HCT116 (cell line): Measurements from ENCODE around the gene MED13L. TPM values are rescaled to one million over a fixed set of nuclear protein-coding genes. Genes with fewer than 3 reads are reported as not detected.

Experiments used
- ATAC-seq: fragments of 200-7000 bp; cut with Tn5 transposase; 2 replicates; pipeline ENCODE4 v1.9.1; 2020; ENCODE audit warnings: mild to moderate bottlenecking, moderate library complexity
- BruUV-seq: library from RNA; stranded (reverse); fragments of 400-500 nt; replicated peaks from 2 replicates; lab custom pipeline; 2021; lab: Mats Ljungman, UMichigan
- CTCF ChIA-PET: fragments of 300-600 bp; sonication (Branson Sonifier 250); formaldehyde crosslinking; loops from one replicate; lab custom pipeline; 2021; ENCODE audit warnings: antibody characterized with exemption; lab: Charles Lee
- POLR2A ChIA-PET: fragments of 300-600, 350-600 bp; sonication (Branson Sonifier 250); formaldehyde crosslinking; loops from one replicate; lab custom pipeline; 2021; ENCODE audit warnings: antibody characterized with exemption; lab: Charles Lee
- RAD21 ChIA-PET, 2 experiments: fragments of 300-600 bp; sonication (Branson Sonifier 250); formaldehyde crosslinking; loops; one replicate each; lab custom pipeline; 2023; ENCODE audit warnings: low total read pairs in 2 of 2; ENCODE audit not compliant: uncharacterized antibody in 2 of 2, unreplicated experiment in 2 of 2, low non-redundant PET in 1 of 2; lab: Charles Lee
- DNase-seq: peaks from one replicate; pipeline ENCODE4 v3.0.0-alpha.2; 2010; ENCODE audit warnings: low read depth, low spot score
- H2AFZ ChIP-seq: fragments of 200-600 bp; shearing (Covaris generic), sonication (generic); 2 replicates; pipeline ENCODE4 v1.6.1; 2017; ENCODE audit warnings: low read depth, mixed run types, mixed read lengths, antibody characterized with exemption, low read length; ENCODE audit not compliant: poor library complexity, severe bottlenecking
- H3K27ac ChIP-seq: 2 replicates; pipeline ENCODE4 v1.5.1; 2012; ENCODE audit warnings: low read depth, low read length
- H3K27me3 ChIP-seq: fragments of 200-600 bp; sonication (generic); 2 replicates; pipeline ENCODE4 v1.6.1; 2016; ENCODE audit warnings: mixed run types, low read length, mixed read lengths; ENCODE audit not compliant: insufficient read depth
- H3K36me3 ChIP-seq, 2 experiments: fragments of 200-500 bp in 1 of 2; fragments of 200-600 bp in 1 of 2; sonication (Bioruptor generic) in 1 of 2; sonication (generic) in 1 of 2; 2 replicates each; pipeline versions ENCODE4 v1.5.1 to v1.6.1; 2014 to 2016; ENCODE audit warnings: low read length in 2 of 2, inconsistent platforms in 1 of 2, mixed read lengths in 1 of 2, mixed run types in 1 of 2; ENCODE audit not compliant: insufficient read depth in 2 of 2, control insufficient read depth in 1 of 2
- H3K4me1 ChIP-seq, 2 experiments: fragments of 200-600 bp in 1 of 2; sonication (generic) in 1 of 2; 2 replicates each; pipeline versions ENCODE4 v1.5.1 to v1.6.1; 2012 to 2017; ENCODE audit warnings: low read length in 2 of 2, inconsistent platforms in 1 of 2, mild to moderate bottlenecking in 1 of 2, mixed read lengths in 1 of 2, mixed run types in 1 of 2, moderate library complexity in 1 of 2; ENCODE audit not compliant: insufficient read depth in 2 of 2, control insufficient read depth in 1 of 2
- H3K4me2 ChIP-seq: fragments of 200-600 bp; sonication (generic); 2 replicates; pipeline ENCODE4 v1.6.1; 2017; ENCODE audit warnings: mixed run types, low read length, mixed read lengths
- H3K4me3 ChIP-seq, 2 experiments: fragments of 200-600 bp in 1 of 2; sonication (generic) in 1 of 2; replicated peaks in 1 of 2; 2 replicates each; pipeline ENCODE4 v1.5.1; 2011 to 2016; ENCODE audit warnings: low read length in 2 of 2, control low read depth in 1 of 2, low read depth in 1 of 2, mild to moderate bottlenecking in 1 of 2, mixed read lengths in 1 of 2, mixed run types in 1 of 2
- H3K79me2 ChIP-seq: fragments of 200-600 bp; sonication (generic); 2 replicates; pipeline ENCODE4 v1.6.1; 2017; ENCODE audit warnings: mild to moderate bottlenecking, mixed run types, low read length, moderate library complexity, mixed read lengths; ENCODE audit not compliant: insufficient read depth
- H3K9ac ChIP-seq: fragments of 200-600 bp; sonication (generic); 2 replicates; pipeline ENCODE4 v1.6.1; 2016; ENCODE audit warnings: low read length, mixed read lengths
- H3K9me2 ChIP-seq: fragments of 200-600 bp; sonication (generic), shearing (Covaris generic); 2 replicates; pipeline ENCODE4 v1.6.1; 2017; ENCODE audit warnings: mixed run types, mild to moderate bottlenecking, moderate library complexity; ENCODE audit not compliant: insufficient read depth
- H3K9me3 ChIP-seq, 2 experiments: fragments of 200-500 bp in 1 of 2; fragments of 200-600 bp in 1 of 2; sonication (Bioruptor generic) in 1 of 2; sonication (generic) in 1 of 2; 2 replicates each; pipeline ENCODE4 v1.6.1; 2014 to 2017; ENCODE audit warnings: low read length in 2 of 2, mixed read lengths in 2 of 2, inconsistent platforms in 1 of 2, low read depth in 1 of 2, mild to moderate bottlenecking in 1 of 2, mixed run types in 1 of 2, moderate library complexity in 1 of 2; ENCODE audit not compliant: control insufficient read depth in 1 of 2, insufficient read depth in 1 of 2
- H4K20me1 ChIP-seq: fragments of 200-600 bp; sonication (generic), shearing (Covaris generic); 2 replicates; pipeline ENCODE4 v1.6.1; 2017; ENCODE audit warnings: mixed run types, mild to moderate bottlenecking, moderate library complexity; ENCODE audit not compliant: insufficient read depth
- ATF3 ChIP-seq: IDR thresholded peaks from 2 replicates; pipeline ENCODE4 v1.6.1; 2012
- CBX3 ChIP-seq: IDR thresholded peaks from 2 replicates; pipeline ENCODE4 v1.6.1; 2012; ENCODE audit warnings: low read depth
- CEBPB ChIP-seq: IDR thresholded peaks from 2 replicates; pipeline ENCODE4 v1.6.1; 2012; ENCODE audit warnings: low read depth
- CTCF ChIP-seq, 3 experiments: fragments of 200-600 bp in 1 of 3; sonication (generic) in 1 of 3; IDR thresholded peaks in 2 of 3; conservative IDR thresholded peaks in 1 of 3; 2 replicates each; pipeline ENCODE4 v1.5.1; 2012 to 2017; ENCODE audit warnings: low read depth in 2 of 3, low read length in 2 of 3, antibody characterized with exemption in 1 of 3, borderline replicate concordance in 1 of 3, control low read depth in 1 of 3, mild to moderate bottlenecking in 1 of 3, mixed read lengths in 1 of 3, mixed run types in 1 of 3, moderate library complexity in 1 of 3; ENCODE audit not compliant: insufficient read depth in 1 of 3
- EGR1 ChIP-seq: IDR thresholded peaks from 2 replicates; pipeline ENCODE4 v1.6.1; 2012; ENCODE audit warnings: low read depth
- EZH2 ChIP-seq: fragments of 200-600 bp; sonication (generic); IDR thresholded peaks from 2 replicates; pipeline ENCODE4 v1.6.1; 2017; ENCODE audit warnings: antibody characterized with exemption, mixed run types
- FOSL1 ChIP-seq: IDR thresholded peaks from 2 replicates; pipeline ENCODE4 v1.6.1; 2012; ENCODE audit warnings: low read depth
- POLR2AphosphoS5 ChIP-seq: IDR thresholded peaks from 2 replicates; pipeline ENCODE4 v1.6.1; 2011; ENCODE audit warnings: mild to moderate bottlenecking, low read depth, low read length, moderate library complexity
- SIN3A ChIP-seq: IDR thresholded peaks from 2 replicates; pipeline ENCODE4 v1.6.1; 2012; ENCODE audit warnings: low read depth
- TCF7L2 ChIP-seq: IDR thresholded peaks from 2 replicates; pipeline ENCODE4 v1.7.0; 2011; ENCODE audit warnings: borderline replicate concordance, inconsistent platforms; ENCODE audit not compliant: insufficient read depth, insufficient read length; ENCODE audit errors: extremely low read depth
- YY1 ChIP-seq: IDR thresholded peaks from 2 replicates; pipeline ENCODE4 v1.6.1; 2011; ENCODE audit warnings: low read length, low read depth, moderate library complexity, mild to moderate bottlenecking; ENCODE audit not compliant: insufficient replicate concordance; ENCODE audit errors: extremely low read depth
- ZNF274 ChIP-seq: fragments of 200-500 bp; sonication (Bioruptor generic); IDR thresholded peaks from 2 replicates; pipeline ENCODE4 v1.6.1; 2014; ENCODE audit warnings: mild to moderate bottlenecking, low read depth, low read length, inconsistent platforms
- intact Hi-C: fragments of 100-400 bp; cut with micrococcal nuclease; formaldehyde crosslinking; loops from 2 replicates; pipeline ENCODE4 v1.10.0; 2022
- total RNA-seq: library from RNA; stranded (reverse); gene quantifications from one replicate; pipeline ENCODE4 v1.2.1, GENCODE V29; 2021; ENCODE audit not compliant: unreplicated experiment
- TF ChIP-seq, protein P1 (sequence below): IDR thresholded peaks from 2 replicates; pipeline ENCODE4 v1.6.1; 2012
- TF ChIP-seq, protein P2 (sequence below): IDR thresholded peaks from 2 replicates; pipeline ENCODE4 v1.6.1; 2011; ENCODE audit warnings: mild to moderate bottlenecking, low read length, moderate library complexity; ENCODE audit not compliant: insufficient replicate concordance; ENCODE audit errors: extremely low read depth
- TF ChIP-seq, protein P3 (sequence below): IDR thresholded peaks from 2 replicates; pipeline ENCODE4 v1.6.1; 2012; ENCODE audit warnings: low read depth

Gene MED13L
- total RNA-seq, 1 experiment from 2014 or later = 176 TPM

DNA sequence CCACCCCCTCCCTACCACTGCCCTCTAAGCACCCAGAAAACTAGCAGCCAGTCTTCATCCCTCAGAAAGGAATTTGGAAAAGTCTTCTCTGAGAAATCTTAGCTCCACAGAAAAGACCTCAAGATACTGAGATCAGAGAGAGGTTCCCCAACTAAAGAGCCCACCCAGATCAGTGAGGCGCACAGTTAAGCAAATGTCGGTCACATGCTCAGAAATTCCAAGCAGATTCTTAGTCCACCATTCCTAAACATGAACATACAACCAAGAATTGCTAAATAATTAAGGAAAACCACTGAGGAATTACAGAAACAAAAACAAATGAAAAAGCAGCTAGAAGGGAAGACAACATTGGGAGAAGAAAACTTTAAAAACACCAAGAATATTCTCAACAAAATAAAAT is 32.3 kb downstream of the MED13L start:
- H3K4me3 ChIP-seq = no peak overlapping the region
- H3K27ac ChIP-seq = no peak overlapping the region
- RAD21 ChIA-PET = no interaction called here
- no peak overlapping the region for H3K4me2 ChIP-seq
- peaks cover 99% of the 10 kb centered on the region for H3K79me2 ChIP-seq
- BruUV-seq = no TSS peak
- DNase-seq (no peak), ATAC-seq (no peak)
- no peak for TF ChIP-seq TCF7L2
- TF ChIP-seq ZNF274 = no peak
- no peak for TF ChIP-seq ATF3
- TF ChIP-seq EGR1 = no peak
- TF ChIP-seq POLR2AphosphoS5 = no peak
- TF ChIP-seq, protein P1, sequence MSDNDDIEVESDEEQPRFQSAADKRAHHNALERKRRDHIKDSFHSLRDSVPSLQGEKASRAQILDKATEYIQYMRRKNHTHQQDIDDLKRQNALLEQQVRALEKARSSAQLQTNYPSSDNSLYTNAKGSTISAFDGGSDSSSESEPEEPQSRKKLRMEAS = no peak
- TF ChIP-seq CTCF (IDR thresholded peaks at IDR 0.05 in 2 of 3, conservative IDR thresholded peaks at IDR 0.05 in 1 of 3; ENCODE audit: borderline replicate concordance in 1 of 3, insufficient read depth in 1 of 3, low read depth in 2 of 3, low read length in 2 of 3) = no peak
- TF ChIP-seq, protein P2, sequence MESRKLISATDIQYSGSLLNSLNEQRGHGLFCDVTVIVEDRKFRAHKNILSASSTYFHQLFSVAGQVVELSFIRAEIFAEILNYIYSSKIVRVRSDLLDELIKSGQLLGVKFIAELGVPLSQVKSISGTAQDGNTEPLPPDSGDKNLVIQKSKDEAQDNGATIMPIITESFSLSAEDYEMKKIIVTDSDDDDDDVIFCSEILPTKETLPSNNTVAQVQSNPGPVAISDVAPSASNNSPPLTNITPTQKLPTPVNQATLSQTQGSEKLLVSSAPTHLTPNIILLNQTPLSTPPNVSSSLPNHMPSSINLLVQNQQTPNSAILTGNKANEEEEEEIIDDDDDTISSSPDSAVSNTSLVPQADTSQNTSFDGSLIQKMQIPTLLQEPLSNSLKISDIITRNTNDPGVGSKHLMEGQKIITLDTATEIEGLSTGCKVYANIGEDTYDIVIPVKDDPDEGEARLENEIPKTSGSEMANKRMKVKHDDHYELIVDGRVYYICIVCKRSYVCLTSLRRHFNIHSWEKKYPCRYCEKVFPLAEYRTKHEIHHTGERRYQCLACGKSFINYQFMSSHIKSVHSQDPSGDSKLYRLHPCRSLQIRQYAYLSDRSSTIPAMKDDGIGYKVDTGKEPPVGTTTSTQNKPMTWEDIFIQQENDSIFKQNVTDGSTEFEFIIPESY = no peak
- TF ChIP-seq CEBPB = no peak
- no peak for TF ChIP-seq CBX3
- no peak for TF ChIP-seq EZH2
- TF ChIP-seq, protein P3, sequence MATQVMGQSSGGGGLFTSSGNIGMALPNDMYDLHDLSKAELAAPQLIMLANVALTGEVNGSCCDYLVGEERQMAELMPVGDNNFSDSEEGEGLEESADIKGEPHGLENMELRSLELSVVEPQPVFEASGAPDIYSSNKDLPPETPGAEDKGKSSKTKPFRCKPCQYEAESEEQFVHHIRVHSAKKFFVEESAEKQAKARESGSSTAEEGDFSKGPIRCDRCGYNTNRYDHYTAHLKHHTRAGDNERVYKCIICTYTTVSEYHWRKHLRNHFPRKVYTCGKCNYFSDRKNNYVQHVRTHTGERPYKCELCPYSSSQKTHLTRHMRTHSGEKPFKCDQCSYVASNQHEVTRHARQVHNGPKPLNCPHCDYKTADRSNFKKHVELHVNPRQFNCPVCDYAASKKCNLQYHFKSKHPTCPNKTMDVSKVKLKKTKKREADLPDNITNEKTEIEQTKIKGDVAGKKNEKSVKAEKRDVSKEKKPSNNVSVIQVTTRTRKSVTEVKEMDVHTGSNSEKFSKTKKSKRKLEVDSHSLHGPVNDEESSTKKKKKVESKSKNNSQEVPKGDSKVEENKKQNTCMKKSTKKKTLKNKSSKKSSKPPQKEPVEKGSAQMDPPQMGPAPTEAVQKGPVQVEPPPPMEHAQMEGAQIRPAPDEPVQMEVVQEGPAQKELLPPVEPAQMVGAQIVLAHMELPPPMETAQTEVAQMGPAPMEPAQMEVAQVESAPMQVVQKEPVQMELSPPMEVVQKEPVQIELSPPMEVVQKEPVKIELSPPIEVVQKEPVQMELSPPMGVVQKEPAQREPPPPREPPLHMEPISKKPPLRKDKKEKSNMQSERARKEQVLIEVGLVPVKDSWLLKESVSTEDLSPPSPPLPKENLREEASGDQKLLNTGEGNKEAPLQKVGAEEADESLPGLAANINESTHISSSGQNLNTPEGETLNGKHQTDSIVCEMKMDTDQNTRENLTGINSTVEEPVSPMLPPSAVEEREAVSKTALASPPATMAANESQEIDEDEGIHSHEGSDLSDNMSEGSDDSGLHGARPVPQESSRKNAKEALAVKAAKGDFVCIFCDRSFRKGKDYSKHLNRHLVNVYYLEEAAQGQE = no peak
- no peak for TF ChIP-seq SIN3A
- TF ChIP-seq YY1 = no peak
- no peak for TF ChIP-seq FOSL1
- intact Hi-C loops = no loop called here
- no peaks in the 10 kb centered on the region for H3K9me3 ChIP-seq
- H3K4me1 ChIP-seq = peaks cover 7 to 53% of the 10 kb centered on the region in 2 experiments; a peak in 3 of 4 replicates
- H3K9ac ChIP-seq = no peak overlapping the region
- no peaks in the 10 kb centered on the region for H3K9me2 ChIP-seq
- peaks cover 76% of the 10 kb centered on the region; the same call in 1 of the 2 replicates for H4K20me1 ChIP-seq
- POLR2A ChIA-PET = no interaction called here
- no peak overlapping the region for H2AFZ ChIP-seq
- no peaks in the 10 kb centered on the region for H3K27me3 ChIP-seq
- no peaks in the 10 kb centered on the region for H3K36me3 ChIP-seq
- CTCF ChIA-PET = interaction anchor here (2.3 kb wide), 1 partner anchor 9 kb away, joined by 9 read pairs; no protein-coding TSS in a partner anchor
